ENCODE data around the gene STK32A. TPM values are rescaled to one million over a fixed set of nuclear protein-coding genes. Genes with fewer than 3 reads are reported as not detected.

The STK32A gene
- total RNA-seq, 4 donors from 2014 or later = 0.51 to 2.0 (median 0.97) TPM; not detected in 1

- H3K4me3 ChIP-seq = no peak overlapping the region
- no peak overlapping the region for H3K27ac ChIP-seq
- no peaks in the 10 kb centered on the region for H3K27me3 ChIP-seq
- H3K36me3 ChIP-seq = no peaks in the 10 kb centered on the region
- no peaks in the 10 kb centered on the region for H3K9me3 ChIP-seq
- no peak for DNase-seq
- intact Hi-C loops (cut with DNase I; ENCODE audit: low total_unique reads) = no loop called here
- H3K4me1 ChIP-seq = no peaks in the 10 kb centered on the region
- TF ChIP-seq POLR2A (IDR thresholded peaks at IDR 0.05) = no peak
- no peak for TF ChIP-seq CTCF (IDR thresholded peaks at IDR 0.05)
Observed at GRCh38 chr5:147341345-147341744, 106.5 kb downstream of the STK32A start.

DNA sequence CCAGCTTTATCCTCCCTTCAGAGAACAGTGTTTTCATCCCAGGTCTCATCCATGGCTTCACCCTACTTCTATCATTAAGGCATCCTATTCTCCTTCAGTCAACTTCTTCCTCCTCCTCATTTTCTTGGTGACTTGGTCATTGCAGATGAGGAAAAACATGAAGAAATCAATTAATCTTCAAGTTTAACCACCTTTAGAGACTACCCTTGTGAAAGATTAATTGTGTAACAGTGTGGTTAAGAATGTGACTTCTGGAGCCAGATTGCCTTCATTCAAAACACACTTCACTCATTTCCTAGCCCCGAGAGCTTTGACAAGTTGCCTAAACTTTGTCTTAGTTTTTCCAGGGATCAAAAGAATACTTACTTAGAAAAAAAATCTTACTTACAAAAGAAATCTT, 110.0 kb downstream of the STK32A start:
- Histone ChIP-seq H3K27me3 (no peaks in the 10 kb centered on the region), H3K4me1 (no peaks in the 10 kb centered on the region), H3K4me3 (no peak overlapping the region), H3K36me3 (no peaks in the 10 kb centered on the region), H3K9me3 (no peaks in the 10 kb centered on the region), H3K27ac (no peak overlapping the region)
- no peak for TF ChIP-seq CTCF (IDR thresholded peaks at IDR 0.05)
- TF ChIP-seq POLR2A (IDR thresholded peaks at IDR 0.05) = no peak
- intact Hi-C loops (cut with DNase I; ENCODE audit: low total_unique reads) = no loop called here
- no peak for DNase-seq

GRCh38 chr5:147346006-147346561, 111.3 kb downstream of the STK32A start:
- DNase-seq = no peak
- intact Hi-C loops (cut with DNase I; ENCODE audit: low total_unique reads) = no loop called here
- no peak overlapping the region for H3K27ac ChIP-seq
- no peaks in the 10 kb centered on the region for H3K4me1 ChIP-seq
- H3K36me3 ChIP-seq = no peaks in the 10 kb centered on the region
- TF ChIP-seq CTCF (IDR thresholded peaks at IDR 0.05) = no peak
- no peak for TF ChIP-seq POLR2A (IDR thresholded peaks at IDR 0.05)
- no peaks in the 10 kb centered on the region for H3K27me3 ChIP-seq
- H3K4me3 ChIP-seq = no peak overlapping the region
- H3K9me3 ChIP-seq = no peaks in the 10 kb centered on the region

DNA sequence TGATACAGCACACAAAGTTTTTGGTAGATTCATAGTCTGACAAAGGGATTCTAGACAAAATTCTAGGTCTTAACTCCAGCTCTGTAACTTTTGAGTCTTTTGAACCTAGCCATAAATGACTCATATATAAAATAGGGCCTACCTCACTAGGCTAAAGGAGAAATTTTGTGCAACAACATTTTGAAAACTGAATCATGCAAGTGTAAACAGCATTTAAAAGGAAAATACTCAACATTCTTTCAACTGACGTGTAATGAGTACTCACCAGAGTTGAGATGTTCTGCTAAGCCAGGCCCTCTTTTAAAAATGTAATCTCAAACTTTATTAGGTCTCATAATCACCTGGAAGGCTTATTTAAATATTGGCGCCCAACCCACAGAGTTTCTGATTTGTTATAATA, 113.2 kb downstream of the STK32A start:
- Histone ChIP-seq H3K36me3 (no peaks in the 10 kb centered on the region), H3K4me3 (no peak overlapping the region), H3K9me3 (no peaks in the 10 kb centered on the region), H3K4me1 (no peaks in the 10 kb centered on the region), H3K27me3 (no peaks in the 10 kb centered on the region), H3K27ac (no peak overlapping the region)
- intact Hi-C loops (cut with DNase I; ENCODE audit: low total_unique reads) = no loop called here
- no peak for TF ChIP-seq POLR2A (IDR thresholded peaks at IDR 0.05)
- no peak for TF ChIP-seq CTCF (IDR thresholded peaks at IDR 0.05)
- DNase-seq = no peak

- no peak overlapping the region for H3K4me3 ChIP-seq
- no peaks in the 10 kb centered on the region for H3K4me1 ChIP-seq
- no peaks in the 10 kb centered on the region for H3K36me3 ChIP-seq
- no peaks in the 10 kb centered on the region for H3K9me3 ChIP-seq
- DNase-seq = no peak
- H3K27me3 ChIP-seq = no peaks in the 10 kb centered on the region
- no peak for TF ChIP-seq POLR2A (IDR thresholded peaks at IDR 0.05)
- no peak for TF ChIP-seq CTCF (IDR thresholded peaks at IDR 0.05)
- no peak overlapping the region for H3K27ac ChIP-seq
- intact Hi-C loops (cut with DNase I; ENCODE audit: low total_unique reads) = no loop called here
Observed at GRCh38 chr5:147348451-147348850, 113.6 kb downstream of the STK32A start.

All from uterus (tissue), 4 donors.